HG03439 (cell line): ENCODE data around the gene ENDOU.

Source experiments
- ATAC-seq: cut with Tn5 transposase; IDR thresholded peaks from one replicate; pipeline ENCODE4 v1.9.1; 2021; ENCODE audit warnings: mild to moderate bottlenecking, moderate library complexity; ENCODE audit not compliant: unreplicated experiment

ENDOU gene, protein sequence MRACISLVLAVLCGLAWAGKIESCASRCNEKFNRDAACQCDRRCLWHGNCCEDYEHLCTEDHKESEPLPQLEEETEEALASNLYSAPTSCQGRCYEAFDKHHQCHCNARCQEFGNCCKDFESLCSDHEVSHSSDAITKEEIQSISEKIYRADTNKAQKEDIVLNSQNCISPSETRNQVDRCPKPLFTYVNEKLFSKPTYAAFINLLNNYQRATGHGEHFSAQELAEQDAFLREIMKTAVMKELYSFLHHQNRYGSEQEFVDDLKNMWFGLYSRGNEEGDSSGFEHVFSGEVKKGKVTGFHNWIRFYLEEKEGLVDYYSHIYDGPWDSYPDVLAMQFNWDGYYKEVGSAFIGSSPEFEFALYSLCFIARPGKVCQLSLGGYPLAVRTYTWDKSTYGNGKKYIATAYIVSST

DNA sequence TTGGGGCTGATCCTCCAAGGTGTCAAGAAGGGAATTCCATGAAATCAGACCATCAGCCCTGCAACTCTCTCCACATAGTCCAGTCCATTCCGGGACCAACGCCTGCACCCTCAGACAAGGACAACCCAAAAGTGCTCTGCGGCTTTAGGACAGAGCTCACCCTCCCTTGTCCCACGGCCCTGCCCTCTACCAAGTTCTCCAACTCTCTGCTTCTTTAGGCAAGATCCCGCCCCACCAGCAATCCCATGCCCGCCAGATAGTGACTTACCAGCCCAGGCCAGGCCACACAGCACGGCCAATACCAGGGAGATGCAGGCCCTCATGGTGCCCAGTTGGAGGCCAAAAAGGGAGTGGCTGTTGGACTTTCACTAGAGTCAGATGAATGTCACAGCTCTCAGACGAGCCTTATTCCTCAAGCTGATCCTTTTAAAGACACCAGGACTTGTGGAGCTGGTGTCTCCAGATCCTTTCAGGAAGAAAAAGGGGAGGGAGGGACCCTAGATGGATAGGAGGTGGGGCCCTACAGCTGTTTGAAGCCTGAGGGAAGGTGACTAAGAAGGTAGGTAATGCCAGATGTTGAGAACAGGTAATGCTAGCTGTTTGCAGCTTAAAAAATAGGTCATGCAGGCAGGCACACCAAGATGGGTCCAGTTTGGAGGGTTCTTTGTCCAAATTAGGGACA is at the start of gene ENDOU:
Gene ENDOU (minus strand): TSS at position 400 of the 682 bp plus-strand sequence. CDS start 77 bp downstream, at position 323.
- no peak for ATAC-seq

DNA sequence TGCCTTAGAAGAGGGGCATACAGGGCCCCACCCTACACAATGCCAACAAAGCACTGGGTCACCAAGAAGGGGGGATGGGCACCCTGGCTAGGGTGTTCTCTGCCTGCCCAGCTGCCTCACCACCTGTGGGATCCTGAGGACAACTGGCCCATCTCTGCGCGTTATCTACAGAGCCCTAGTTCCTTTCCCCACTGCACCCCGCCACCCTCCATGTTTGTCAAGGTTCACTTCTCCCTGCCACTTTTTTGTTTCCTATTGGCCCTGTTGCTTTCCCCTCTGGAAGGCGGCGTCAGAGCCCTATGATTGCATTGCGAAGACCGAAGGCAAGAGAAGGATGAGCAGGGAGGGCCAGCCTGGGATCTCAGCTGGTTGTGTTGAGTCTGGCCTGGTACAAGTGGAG is 49.4 kb upstream of the ENDOU start:
- ATAC-seq: no peak

DNA sequence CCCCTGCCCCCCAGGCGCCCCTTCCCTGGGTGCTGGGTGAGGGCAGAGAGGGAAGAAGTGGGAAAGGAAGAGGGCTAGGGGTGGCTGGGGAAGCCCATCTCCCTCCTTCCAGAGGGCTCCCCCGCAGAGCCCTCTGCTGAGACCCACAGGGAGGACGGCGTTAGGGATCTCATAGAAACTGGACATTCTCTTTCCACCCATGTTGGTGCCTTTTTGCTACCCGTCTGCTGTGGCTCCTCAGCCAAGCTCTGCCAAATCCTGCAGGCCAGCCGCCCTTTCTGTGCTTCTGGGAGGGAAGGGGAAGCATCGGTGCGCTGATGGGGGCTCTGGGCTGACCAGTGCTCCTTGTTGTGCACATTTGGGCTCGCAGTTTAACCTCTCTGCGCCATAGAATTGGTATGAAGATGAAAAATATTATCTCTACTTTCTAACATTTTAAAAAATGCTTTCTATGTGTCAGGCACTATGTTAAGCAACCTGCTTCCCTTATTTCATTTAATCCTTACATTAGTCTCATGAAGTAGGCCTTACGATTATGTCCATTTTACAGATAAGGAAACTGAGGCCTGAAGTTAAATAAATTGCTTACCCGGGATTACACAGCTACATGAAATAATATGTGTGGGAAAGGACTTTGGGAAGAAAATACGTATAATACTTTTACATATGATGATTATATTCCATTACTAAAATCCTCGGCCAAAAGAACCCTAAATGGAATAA is 48.7 kb upstream of the ENDOU start:
- ATAC-seq: no peak

DNA sequence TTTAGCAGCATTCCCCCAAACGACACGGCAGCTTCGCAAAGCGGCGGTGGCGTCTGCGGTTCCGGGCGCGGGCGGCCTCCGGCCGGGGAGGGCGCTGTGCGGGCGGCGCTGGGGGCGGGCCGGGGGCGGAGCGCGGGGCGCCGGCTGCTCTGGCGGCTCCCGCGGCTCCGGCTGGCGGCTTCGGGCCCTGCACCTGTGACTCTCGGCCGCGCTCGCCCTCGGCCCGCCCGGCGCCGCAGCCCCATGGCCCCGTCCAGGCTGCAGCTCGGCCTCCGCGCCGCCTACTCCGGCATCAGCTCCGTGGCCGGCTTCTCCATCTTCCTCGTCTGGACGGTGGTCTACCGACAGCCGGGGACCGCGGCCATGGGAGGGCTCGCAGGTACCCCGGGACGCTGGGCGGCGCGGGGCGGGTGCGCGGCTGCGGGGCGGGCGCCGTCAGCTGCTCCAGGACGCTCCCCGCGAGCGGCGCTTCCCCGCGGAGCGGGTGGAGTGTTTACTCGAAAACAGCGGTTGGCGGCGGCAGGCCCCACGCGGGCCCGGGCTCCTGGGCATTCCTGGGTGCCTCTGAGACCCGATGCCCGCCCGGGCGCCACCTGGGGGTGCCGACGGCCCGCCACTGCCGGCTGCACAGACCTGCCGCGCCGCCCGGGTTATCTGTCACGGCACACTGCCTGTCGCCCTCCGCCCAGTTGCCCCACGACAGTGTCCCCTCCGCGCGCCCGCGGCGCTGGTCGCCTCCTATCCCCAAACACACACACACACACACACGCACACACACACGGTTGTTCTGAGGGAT is 48.0 kb upstream of the ENDOU start, which contains the start of gene SLC48A1:
Gene SLC48A1 (plus strand): TSS at position 177 of the 796 bp plus-strand sequence. CDS start 67 bp downstream, at position 244.
- ATAC-seq: peak; percentile 81

DNA sequence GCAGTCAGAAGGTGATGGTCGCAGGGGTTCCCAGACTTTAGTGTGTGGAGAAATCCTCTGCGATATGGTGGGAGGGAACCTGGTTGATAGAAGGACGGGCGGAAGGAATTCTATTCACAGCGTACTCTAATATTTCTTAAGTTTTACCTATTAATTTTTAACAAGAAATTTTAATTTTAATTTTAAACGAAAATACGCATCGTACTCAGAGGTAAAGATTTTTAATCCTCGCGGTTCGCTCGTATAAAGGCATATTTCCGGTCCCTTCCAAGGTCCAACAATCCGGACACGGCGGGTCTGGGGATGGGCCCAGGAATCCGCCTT is 47.4 kb upstream of the ENDOU start:
- no peak for ATAC-seq

DNA sequence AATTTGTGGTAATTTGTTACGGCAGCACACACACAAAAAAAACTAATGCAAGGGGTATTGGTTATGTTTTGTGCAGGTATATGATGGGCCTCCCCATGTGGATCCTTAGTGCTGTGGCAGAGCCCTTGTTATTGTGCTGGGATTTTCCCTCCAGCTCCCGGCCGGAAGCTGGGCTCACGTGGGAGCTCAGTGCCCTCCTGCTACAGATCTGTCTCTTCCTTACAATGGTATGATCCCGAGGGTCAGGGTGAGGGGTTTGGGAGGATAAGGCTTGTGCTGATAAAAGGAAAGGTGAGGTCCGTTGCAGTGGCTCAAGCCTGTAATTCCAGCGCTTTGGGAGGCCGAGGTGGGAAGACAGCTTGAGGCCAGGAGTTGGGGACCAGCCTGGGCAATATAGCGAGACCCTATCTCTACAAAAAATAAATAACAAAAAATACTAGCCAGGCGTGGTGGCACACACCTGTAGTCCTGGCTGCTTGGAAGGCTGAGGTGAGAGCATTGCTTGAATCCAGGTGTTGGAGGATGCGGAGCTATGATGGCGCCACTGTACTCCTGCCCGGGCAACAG is 46.9 kb upstream of the ENDOU start:
- ATAC-seq: no peak

DNA sequence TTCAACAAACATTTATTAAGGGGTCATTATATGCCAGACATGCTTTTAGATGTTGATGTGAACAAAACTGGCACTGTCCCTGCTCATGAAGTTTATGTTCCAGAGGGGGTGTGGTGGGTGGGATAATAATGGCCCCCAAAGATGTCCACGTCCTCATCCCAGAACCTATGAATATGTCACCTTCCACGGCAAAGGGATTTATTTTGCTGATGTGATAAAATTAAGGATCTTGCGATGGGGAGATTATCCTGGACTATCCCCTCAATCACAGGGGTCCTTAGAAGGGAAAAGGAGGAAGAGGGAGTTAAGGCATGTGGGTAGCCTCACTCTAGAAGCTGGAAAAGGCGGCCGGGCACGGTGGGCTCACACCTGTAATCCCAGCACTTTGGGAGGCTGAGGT is 46.0 kb upstream of the ENDOU start:
- ATAC-seq: no peak

DNA sequence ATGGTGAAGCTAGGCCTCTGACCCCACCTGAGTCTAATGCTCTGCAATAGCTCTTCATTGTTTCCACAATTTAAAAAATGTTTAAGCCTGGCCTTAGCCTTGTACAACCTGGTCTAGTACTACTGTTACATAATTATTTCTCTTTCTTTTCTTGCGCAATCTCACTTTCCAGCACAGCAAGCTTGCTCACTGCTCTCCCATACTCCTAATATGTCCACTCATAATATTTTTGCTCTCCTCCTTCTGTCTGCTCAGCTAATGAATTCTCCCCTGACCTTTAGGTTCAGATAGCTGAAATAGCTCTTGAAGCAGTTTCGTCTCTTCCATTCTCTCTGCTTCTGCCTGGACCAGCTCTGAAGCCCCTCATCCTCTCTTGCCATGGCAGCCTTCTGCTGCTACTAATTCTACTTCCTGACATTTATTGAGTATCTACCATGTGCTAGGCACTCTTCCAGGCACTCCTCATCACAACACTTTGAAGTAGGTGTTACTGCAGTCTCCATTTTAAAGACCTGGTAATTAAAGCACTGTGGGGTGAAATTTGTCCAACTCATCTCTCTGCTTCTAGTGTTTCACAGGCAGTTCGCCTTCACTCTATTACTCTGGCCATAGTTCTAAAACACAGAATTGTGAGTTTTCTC is 44.9 kb upstream of the ENDOU start:
- no peak for ATAC-seq

DNA sequence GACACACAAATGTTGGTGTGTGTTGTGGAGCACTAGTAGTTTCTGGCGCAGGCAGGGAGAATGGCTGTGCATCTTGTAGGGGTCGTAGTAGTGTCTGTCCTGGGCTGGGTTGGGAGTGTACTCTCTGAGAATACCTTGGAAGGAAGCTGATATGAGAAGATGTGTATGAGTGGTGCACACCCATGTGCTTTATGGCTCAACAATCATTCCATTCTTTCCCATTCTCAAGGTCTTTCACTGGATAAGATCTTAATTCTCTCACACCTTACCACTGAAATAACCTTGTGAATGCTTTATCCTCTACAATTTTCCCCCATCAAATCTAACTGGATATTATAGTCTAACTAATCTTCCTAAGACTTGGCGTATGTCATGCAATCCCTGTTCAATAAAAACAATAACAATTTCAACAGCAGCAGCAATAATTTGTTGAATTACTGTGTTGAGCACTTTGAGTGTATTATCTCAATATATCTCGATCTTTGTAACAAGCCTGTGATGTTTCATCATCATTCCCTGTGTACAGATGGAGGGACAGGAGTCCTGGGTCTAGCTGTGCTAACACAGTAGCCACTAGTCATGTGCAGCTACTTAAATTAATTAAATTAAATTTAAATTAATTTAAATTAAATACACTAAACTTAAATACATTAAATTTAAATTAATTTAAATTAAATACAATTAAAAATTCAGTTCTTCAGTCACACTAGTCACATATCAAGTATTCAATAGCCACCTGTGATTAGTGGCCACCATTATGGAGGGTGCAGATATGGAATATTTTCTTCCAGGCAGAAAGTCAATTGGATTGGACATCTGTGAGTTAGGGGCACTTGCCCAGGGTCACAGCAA is 44.2 kb upstream of the ENDOU start:
- no peak for ATAC-seq

DNA sequence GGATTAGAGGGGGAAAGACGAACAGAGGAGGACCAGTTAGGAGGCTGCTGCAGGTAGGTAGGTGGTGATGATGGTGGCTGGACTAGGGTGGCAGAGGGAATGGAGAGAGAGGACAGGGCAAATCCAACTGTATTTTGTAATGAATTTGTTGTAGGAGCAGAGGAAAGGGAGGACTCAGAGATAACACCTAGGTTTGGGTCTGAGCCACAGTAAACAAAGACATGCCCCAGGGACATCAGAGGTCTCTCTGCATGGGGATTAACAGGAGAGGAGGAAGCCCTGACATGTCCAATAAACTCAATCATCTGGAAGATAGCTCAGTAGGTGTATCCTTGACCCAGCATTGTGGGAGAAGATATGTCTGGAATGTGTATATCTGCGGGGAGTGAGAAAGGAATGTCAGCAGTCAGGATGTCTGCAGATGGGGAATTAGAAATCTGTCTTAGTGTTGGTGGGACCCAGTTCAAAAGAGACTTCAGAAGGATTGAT is 43.1 kb upstream of the ENDOU start:
- no peak for ATAC-seq

DNA sequence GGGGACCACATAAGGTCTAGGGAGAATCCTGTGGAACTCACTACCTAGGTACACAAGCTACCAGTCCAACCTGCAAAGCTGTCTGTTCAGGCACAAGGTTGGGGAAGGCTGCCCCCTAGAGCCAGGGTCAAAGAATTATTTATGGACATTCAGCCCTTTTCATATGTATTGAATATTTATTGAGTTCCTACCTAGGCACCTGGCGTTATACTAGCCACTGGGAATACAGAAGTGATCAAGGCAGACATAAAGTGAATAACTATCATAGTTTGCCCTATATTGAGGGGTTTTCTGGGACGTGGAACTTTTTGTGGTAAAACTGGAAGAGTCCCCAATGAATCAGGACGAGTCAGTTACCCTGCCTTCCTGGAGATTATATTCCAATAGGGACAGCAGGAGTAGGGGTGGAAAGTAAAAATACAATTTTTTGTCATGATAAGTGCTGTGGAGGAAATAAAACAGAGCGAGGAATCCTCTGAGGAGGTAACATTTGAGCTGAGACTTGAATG is 42.0 kb upstream of the ENDOU start:
- ATAC-seq: no peak

DNA sequence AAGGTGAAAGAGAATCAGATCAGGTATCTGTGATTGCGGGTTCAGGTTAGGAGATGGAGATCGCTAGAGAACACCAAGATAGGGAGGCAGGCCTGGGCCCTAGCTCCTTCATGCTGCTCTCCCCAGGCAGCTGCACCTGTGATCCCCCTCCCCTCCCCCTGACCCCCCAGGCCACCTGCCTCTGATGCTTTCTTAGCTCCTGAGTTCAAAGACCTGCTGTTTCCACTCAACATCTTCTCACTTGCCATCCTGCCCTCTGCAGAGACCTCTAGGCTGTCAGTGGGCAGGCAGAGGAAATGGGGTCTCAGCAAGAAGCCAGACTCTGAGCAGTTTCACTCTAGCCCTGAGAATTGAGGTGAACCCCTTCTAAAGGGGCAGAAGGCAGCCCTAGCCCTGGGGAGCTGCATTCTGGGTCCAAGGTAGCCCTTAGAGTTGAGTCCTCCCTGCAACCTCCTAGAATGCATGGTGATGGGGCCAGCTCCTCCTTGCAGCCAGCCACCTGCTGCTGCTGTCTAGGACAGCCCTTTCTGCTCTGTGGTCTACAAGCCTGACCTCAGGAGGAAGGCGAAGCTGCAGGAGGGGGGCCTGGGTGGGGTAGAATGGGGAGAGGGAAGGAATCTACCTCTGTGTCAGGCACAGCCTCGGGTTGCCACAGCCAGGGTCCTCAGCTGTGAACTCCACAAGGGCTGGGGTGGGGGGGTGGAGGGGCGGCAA is 41.4 kb upstream of the ENDOU start:
- ATAC-seq: no peak

DNA sequence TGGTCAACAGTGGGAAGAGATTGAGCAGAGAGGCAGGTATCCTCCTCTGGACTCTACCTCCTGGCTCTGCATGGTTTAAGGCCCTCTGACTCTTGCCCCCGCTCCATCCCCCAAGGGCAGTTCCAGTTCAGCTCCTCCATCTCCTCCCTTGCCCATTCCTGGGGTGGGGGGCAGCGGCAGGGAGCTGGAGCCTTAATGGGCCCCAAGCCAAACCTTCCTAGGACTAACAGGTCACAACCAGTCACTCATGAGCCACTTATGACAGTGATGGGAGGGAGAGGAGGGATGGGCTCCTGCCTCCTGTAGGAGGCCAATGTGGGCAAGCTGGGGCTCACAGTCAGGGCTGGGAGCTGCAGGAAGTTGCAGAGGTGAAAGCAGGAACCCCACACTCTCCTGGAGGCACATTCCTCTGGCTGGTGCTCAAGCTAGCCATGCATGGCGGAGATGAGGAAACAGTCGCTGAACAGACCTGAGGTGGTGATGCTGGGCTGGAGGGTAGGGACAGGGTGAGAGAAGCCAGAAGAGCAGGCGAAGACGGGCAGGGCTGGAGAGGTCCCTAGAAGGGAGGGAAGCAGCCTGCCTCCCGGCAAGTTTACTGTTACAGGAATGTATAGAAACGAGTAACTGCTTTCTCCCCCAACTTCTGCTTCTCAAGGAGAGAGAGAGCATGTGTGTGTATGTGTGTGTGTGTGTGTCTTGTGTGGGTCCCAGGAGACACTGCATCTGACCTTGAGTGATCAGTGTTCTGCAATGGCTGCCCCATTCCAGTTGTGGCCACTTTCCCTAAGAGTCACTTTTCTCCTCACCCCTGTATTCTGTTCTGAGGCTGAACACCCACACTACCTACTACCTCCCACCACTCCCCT is 38.4 kb upstream of the ENDOU start:
- no peak for ATAC-seq

DNA sequence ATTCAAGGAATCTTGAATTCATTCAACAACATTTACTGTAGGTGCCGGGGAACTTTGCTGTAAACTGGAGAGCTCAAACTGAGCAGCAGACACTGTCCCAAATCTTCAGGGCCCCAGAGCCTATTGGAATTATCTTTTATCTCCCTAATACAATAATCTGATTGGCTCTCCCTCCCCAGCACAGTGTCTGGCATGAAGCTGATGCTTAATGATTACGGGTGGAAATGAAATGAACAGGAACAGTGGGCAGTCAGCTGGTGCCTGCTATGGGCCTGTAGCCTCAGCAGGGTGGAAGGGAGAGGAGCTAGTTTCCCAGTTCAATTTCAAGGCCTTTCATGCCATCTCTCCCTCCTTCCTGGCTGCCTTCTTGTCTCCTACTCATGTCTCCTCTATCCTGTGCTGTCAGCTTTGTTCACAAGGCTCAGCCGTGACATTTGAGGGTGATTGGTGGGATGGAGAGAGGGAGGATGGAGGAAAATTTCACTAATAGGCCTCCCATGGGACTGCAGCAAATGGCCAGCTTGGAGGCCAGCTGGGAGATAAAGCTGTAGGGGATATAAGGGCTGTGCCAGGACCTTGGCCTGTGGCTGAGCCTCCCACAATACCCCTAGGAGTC is 37.7 kb upstream of the ENDOU start:
- no peak for ATAC-seq

DNA sequence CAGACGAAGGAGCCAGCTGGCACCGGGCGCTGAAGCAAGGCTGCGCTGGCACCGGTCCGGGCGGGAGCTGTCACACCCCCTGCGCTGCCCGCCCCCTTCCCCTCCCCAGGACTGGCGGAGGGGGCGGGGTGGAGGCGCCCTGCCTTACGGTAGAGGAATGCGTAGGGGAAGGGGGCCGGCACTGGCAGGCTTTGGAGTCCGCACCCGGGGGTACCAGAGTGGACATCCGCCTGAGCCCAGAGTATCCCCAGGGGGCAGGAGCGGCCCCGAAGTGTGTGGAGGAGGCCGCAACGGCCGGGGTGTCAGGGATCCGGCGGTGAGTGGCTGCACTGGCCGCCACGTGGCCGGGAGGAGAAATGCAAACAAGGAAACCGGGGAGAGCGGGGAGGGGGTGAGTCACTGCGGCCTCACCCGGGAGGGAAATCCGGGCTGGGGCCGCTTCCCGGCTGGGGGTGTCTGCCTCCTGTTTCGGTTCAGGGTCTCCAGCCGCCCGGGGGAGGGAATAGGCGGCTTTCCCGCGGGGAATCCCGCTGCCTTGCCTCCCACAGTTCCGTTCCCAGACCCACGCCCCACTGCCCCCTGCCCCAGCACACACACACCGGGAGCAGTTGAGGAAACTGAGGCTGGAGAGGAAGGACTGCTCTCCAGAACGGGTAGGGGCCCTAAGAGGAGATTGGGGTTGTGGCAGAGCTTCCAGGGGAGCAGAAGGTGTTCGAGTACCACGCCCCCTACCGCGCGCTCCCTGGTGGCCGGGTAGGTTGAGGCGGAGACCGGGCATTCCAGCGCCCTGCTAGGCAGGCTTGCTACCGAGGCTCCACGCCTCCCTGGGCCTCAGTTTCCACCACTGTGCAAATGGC is 33.8 kb upstream of the ENDOU start, which contains the start of gene RAPGEF3:
Gene RAPGEF3 (minus strand): TSS at position 47 of the 857 bp plus-strand sequence. CDS start 324 bp downstream, outside the sequence.
- ATAC-seq: peak; percentile 52

DNA sequence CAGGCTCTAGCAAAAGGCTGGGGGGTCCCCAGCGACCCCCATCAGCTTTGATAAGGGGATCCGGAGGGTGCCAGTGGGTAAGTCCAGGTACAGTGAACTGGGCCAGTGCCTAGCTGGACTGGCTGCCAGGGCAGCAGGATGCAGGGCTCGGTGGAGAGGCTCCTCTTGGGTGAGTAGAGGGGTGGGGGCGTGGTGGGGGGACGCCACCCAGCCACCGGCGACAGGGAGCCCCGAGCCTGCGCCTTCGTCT is 33.2 kb upstream of the ENDOU start:
- no peak for ATAC-seq
